Prostate gland (tissue), 2 donors: Measurements from ENCODE around the gene PRKAB1.

Source experiments
- CTCF ChIP-seq, 4 experiments: fragments of 200-600 bp in 2 of 4; fragments of 450-650 bp in 2 of 4; sonication (generic) in 2 of 4; IDR thresholded peaks; 1 replicate in 3 of 4; 2 replicates in 1 of 4; pipeline ENCODE4 v1.5.1; 2016 to 2019; ENCODE audit warnings: antibody characterized with exemption in 4 of 4, mild to moderate bottlenecking in 2 of 4, moderate library complexity in 2 of 4
- POLR2A ChIP-seq: fragments of 450-650 bp; IDR thresholded peaks from one replicate; pipeline ENCODE4 v1.6.1; 2016; ENCODE audit warnings: antibody characterized with exemption, mild to moderate bottlenecking
- POLR2AphosphoS5 ChIP-seq: sonication (generic); formaldehyde crosslinking; IDR thresholded peaks from one replicate; pipeline ENCODE4 v1.6.1; 2017; ENCODE audit warnings: antibody characterized with exemption

- no peak for TF ChIP-seq CTCF (IDR thresholded peaks at IDR 0.05)
- no peak for TF ChIP-seq POLR2A
- no peak for TF ChIP-seq POLR2AphosphoS5
These were observed 61.9 kb downstream of the PRKAB1 start for GRCh38 chr12:119729871-119730270.
